MG63 (cell line): ENCODE measurements around the gene CEBPE. TPM values are rescaled to one million over a fixed set of nuclear protein-coding genes. Genes with fewer than 3 reads are reported as not detected.

ENCODE experiments used
- DNase-seq: peaks from one replicate; pipeline ENCODE4 v3.0.0-alpha.2; 2020
- H3K27me3 ChIP-seq: fragments of 250-450 bp; sonication (Bioruptor Pico); 2 replicates; pipeline ENCODE4 v1.5.1; 2020; ENCODE audit warnings: mild to moderate bottlenecking, moderate library complexity
- H3K36me3 ChIP-seq: fragments of 250-450 bp; sonication (Bioruptor Pico); 2 replicates; pipeline ENCODE4 v1.5.1; 2020; ENCODE audit warnings: mild to moderate bottlenecking, moderate library complexity
- H3K4me3 ChIP-seq: fragments of 250-450 bp; sonication (Bioruptor Pico); 2 replicates; pipeline ENCODE4 v1.5.1; 2020; ENCODE audit warnings: mild to moderate bottlenecking, moderate library complexity
- H3K9me3 ChIP-seq: fragments of 250-450 bp; sonication (Bioruptor Pico); 2 replicates; pipeline ENCODE4 v1.5.1; 2020; ENCODE audit warnings: mild to moderate bottlenecking, moderate library complexity
- total RNA-seq: library from RNA; depleted of rRNA; stranded (reverse); fragments of >200 nt; shearing (Covaris generic); gene quantifications from 2 replicates; pipeline ENCODE4 v1.2.3, GENCODE V29; 2014; ENCODE audit warnings: low replicate concordance

The CEBPE gene
- total RNA-seq, 1 experiment from 2014 or later: not detected

DNA sequence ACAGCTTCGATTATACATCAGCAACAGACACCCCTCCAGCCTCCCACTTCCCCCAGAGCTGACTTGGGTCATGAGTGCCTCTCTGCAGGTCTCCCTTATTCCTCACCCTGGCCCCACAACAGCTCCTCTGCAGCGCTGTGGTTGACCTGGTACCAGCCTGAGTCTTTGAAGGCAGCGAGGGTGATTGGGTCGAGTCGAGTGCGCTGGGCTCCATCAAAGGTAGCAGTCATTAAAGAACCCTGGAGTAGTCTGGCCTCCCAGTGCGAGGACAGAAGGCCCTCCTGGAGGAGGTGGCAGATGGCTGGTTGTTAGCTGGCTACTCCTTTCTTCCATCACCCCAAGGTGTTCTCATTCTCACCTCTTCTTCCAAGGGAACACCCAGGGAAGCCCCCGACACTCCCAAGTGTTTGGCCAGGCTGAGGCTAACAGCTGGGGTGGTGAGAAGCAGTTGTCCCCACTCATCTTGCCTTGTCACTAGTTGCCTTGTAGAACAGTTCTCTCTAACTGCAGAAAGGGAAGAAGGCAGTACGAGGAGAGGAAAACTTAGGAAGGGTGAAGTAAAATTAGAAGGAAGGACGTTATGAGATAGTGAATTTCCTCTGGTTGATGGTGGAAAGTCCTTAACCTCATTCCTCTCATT lies 16.9 kb downstream of the CEBPE start:
- H3K4me3 ChIP-seq: no peak overlapping the region
- DNase-seq: no peak
- no peaks in the 10 kb centered on the region for H3K9me3 ChIP-seq
- peaks cover 8% of the 10 kb centered on the region for H3K36me3 ChIP-seq
- no peaks in the 10 kb centered on the region for H3K27me3 ChIP-seq

DNA sequence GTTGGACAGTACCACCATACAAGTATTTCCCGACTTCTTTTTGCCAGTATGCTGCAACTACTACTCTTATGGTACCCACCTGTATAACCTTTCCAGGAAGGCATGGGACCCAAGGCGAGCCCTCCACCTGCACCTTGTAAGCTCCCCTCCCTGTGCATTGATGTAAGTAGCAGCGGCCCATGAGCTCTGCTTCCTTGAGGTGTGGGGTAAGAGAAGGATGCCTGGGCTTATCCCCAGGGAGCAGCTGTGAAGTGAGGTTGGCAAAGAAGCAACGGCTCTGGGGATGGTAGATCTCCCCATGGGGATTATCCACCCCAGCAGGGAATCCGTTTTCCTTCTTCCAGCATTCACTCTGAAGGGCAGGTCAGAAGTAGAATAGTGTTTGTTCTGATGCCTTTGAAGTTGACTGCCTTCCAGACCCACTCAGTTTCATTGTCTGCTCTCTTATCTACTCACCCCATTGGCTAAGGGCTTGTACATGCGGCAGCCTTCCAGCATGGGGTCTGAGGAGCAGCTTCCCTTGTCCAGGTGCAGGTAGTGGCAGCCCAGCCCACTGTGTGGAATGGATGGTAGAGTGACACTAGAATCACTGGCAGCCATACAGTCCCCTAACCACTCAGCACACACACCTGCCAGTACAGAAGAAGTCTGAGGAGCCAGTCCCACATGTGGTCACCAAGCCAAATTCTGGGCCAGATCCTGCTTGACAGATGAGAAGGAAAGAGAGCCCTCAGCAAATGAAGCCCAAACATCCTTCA lies 17.7 kb downstream of the CEBPE start:
- H3K9me3 ChIP-seq: no peaks in the 10 kb centered on the region
- H3K4me3 ChIP-seq: no peak overlapping the region
- H3K27me3 ChIP-seq: no peaks in the 10 kb centered on the region
- H3K36me3 ChIP-seq: peaks cover 10% of the 10 kb centered on the region
- no peak for DNase-seq

DNA sequence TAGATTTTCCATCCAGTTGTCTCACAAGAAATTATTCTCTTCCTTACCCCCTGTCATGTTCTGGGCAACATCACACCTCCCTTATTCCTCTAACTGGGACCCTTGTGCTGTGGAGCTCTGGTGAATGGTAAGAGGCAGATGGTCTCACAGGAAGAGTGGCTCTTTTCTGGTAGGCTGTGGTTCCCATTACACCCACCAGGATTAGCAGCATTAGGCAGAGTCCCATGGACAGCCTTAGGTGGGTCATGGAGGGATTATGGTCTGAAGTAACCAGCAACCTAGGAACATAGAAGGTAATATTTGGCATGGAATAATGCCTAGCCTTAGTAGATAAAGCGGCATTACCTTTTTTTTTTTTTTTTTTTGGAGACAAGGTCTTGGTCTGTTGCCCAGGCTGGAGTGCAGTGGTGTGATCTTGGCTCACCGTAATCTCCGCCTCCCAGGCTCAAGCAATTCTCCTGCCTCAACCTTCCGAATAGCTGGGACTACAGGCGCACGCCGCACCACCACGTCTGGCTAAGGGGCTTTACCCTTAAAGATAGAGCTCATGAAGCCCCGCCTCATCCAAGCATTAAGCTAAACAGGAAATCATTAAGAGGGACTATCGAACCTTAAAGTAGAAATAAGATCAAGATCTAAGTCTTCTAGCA lies 19.7 kb downstream of the CEBPE start:
- no peak for DNase-seq
- H3K36me3 ChIP-seq: peaks cover 10% of the 10 kb centered on the region

GRCh38 chr14:23097786-23098185 lies 21.3 kb downstream of the CEBPE start:
- Histone ChIP-seq H3K27me3 (no peaks in the 10 kb centered on the region), H3K4me3 (no peak overlapping the region), H3K9me3 (no peaks in the 10 kb centered on the region), H3K36me3 (peaks cover 17% of the 10 kb centered on the region)
- no peak for DNase-seq

More for the DNA sequence above, 19.7 kb downstream of the CEBPE start:
- no peaks in the 10 kb centered on the region for H3K9me3 ChIP-seq
- no peak overlapping the region for H3K4me3 ChIP-seq
- no peaks in the 10 kb centered on the region for H3K27me3 ChIP-seq

GRCh38 chr14:23095196-23096108 lies 23.6 kb downstream of the CEBPE start, which contains the start of gene C14orf119:
C14orf119 (plus strand) TSS chr14:23095505; CDS start chr14:23097659, 2,154 bp downstream.
- no peaks in the 10 kb centered on the region for H3K9me3 ChIP-seq
- peaks cover 29% of the 10 kb centered on the region for H3K36me3 ChIP-seq

DNA sequence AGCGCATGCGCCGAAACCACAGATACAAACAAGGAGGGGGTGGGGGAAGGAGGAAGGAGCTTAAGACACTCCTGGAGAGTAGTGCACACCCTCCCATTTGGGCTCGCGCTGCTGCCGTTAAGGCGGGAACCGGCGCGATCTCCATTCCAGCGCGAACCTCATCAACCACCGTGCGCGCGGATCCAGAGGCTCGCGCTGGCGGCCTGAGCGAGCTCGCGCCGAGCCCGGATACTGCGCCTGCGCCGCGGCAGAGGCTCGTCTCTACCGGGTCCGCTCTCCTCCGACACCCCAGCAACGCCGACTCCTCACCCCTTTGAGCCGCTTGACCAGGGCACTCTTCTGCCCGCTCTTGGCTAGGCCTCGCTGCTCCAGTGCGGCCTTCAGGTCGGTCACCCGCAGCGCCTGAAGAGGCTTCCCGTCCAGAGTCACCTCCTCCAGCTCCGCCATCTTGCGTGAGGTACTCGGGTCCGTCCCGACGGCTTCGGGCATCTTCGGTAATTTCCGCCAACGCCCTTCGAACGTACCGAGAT lies 24.3 kb downstream of the CEBPE start, which contains the start of gene ACIN1:
ACIN1 (minus strand) TSS at position 471 of the 530 bp plus-strand sequence; CDS start at position 447, 24 bp downstream.
- peaks cover 36% of the 10 kb centered on the region for H3K36me3 ChIP-seq
- H3K4me3 ChIP-seq: peak within 1 kb of the TSS; percentile 97
- no peaks in the 10 kb centered on the region for H3K27me3 ChIP-seq

More at GRCh38 chr14:23095196-23096108, 23.6 kb downstream of the CEBPE start, which contains the start of gene C14orf119:
- no peaks in the 10 kb centered on the region for H3K27me3 ChIP-seq
- peak; percentile 93 for DNase-seq
- peak within 1 kb of the TSS; percentile 97 for H3K4me3 ChIP-seq

GRCh38 chr14:23093991-23094665 lies 24.9 kb downstream of the CEBPE start:
- peak overlapping the region; percentile 97 for H3K4me3 ChIP-seq
- no peaks in the 10 kb centered on the region for H3K27me3 ChIP-seq
- no peak for DNase-seq
- no peaks in the 10 kb centered on the region for H3K9me3 ChIP-seq
- H3K36me3 ChIP-seq: peaks cover 38% of the 10 kb centered on the region

More for the DNA sequence above, 24.3 kb downstream of the CEBPE start, which contains the start of gene ACIN1:
- peak; percentile 64 for DNase-seq
- H3K9me3 ChIP-seq: no peaks in the 10 kb centered on the region

- DNase-seq: no peak
- Histone ChIP-seq H3K36me3 (peaks cover 35% of the 10 kb centered on the region), H3K9me3 (no peaks in the 10 kb centered on the region), H3K4me3 (peak overlapping the region; percentile 97), H3K27me3 (no peaks in the 10 kb centered on the region)
Observed at GRCh38 chr14:23093526-23093925, 25.5 kb downstream of the CEBPE start.

GRCh38 chr14:23093104-23093503 lies 26.0 kb downstream of the CEBPE start:
- no peaks in the 10 kb centered on the region for H3K27me3 ChIP-seq
- H3K9me3 ChIP-seq: no peaks in the 10 kb centered on the region
- no peak for DNase-seq
- H3K36me3 ChIP-seq: peaks cover 40% of the 10 kb centered on the region
- no peak overlapping the region for H3K4me3 ChIP-seq

DNA sequence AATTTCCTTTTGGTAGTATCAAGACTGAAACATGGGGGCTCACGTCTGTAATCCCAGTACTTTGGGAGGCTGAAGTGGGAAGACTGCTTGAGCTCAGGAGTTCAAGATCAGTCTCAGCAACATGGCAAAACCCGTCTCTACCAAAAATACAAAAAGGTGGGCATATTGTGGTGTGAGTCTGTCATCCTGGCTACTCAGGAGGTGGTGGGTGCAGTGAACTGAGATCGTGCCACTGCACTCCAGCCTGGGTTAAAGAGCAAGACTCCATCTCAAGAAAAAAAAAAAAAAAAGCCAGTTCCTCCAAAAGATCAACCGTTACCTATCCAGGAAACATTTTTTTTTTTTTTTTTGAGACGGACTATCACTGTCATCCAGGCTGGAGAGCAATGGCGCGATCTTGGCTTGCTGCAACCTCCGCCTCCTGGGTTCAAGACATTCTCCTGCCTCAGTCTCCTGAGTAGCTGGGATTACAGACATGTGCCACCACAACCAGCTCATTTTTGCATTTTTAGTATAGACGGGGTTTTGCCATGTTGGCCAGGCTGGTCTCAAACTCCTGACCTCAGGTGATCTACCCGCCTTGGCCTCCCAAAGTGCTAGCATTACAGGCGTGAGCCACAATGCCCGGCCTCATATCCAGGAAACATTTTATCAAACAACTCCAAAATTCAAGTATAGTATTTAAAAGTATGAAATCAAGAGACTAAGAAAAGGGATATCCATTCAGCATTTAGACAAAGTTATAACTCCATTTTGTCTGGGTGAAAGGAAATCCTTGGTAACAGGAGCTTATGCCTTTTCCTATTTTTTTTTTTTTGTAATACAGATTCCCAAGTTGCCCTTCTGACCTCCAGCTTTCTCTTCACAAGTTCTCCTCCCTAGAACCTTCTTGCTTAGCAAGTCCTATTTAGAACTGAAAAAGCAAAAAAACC lies 27.5 kb downstream of the CEBPE start:
- Histone ChIP-seq H3K4me3 (no peak overlapping the region), H3K9me3 (no peaks in the 10 kb centered on the region), H3K27me3 (no peaks in the 10 kb centered on the region), H3K36me3 (peaks cover 37% of the 10 kb centered on the region)
- no peak for DNase-seq

- Histone ChIP-seq H3K36me3 (peaks cover 46% of the 10 kb centered on the region), H3K4me3 (no peak overlapping the region), H3K27me3 (no peaks in the 10 kb centered on the region), H3K9me3 (no peaks in the 10 kb centered on the region)
- no peak for DNase-seq
Observed at GRCh38 chr14:23090254-23090636, 28.8 kb downstream of the CEBPE start.

- H3K9me3 ChIP-seq: no peaks in the 10 kb centered on the region
- H3K4me3 ChIP-seq: no peak overlapping the region
- H3K27me3 ChIP-seq: no peaks in the 10 kb centered on the region
- DNase-seq: no peak
- H3K36me3 ChIP-seq: peaks cover 47% of the 10 kb centered on the region
Observed at GRCh38 chr14:23089498-23090253, 29.4 kb downstream of the CEBPE start.

GRCh38 chr14:23086565-23086964 lies 32.5 kb downstream of the CEBPE start:
- DNase-seq: no peak
- Histone ChIP-seq H3K9me3 (no peaks in the 10 kb centered on the region), H3K4me3 (no peak overlapping the region), H3K27me3 (no peaks in the 10 kb centered on the region), H3K36me3 (peaks cover 41% of the 10 kb centered on the region)

DNA sequence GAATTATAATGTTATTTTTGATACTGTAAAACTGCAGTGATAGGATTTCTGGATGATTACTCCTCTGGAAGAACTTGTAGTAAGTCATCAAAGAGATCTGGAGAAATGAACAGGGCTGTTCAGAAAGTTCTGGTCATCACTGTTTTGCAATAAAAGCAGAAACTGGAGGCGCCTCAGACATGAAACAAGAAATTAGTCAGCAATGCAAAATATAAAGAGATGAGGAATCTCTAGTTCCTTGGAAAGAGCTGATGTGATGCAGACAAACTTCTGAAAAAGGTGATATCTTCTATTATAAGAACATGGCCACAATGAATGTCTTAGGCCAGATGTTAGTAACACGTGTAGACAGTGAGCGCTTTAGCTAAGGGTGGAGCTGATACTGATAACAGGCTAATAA lies 33.6 kb downstream of the CEBPE start:
- no peaks in the 10 kb centered on the region for H3K9me3 ChIP-seq
- H3K36me3 ChIP-seq: peaks cover 47% of the 10 kb centered on the region
- H3K4me3 ChIP-seq: no peak overlapping the region
- no peak for DNase-seq
- no peaks in the 10 kb centered on the region for H3K27me3 ChIP-seq
